Activated T-cell treated with anti-CD3 and anti-CD28 coated beads, Interleukin-2, amount 50 U/mL, for 24 hours (primary cell): Measurements from ENCODE around the gene ACKR2.
"Not testable (repeated sequence)": the region's sequence is repeated elsewhere in the genome, so short reads cannot be mapped to it uniquely, and the experiment has no call there.

Experiments used
- DNase-seq: peaks from one replicate; pipeline ENCODE4 v3.0.0-alpha.2; 2020
- H3K27ac Mint-ChIP-seq: 2 replicates; pipeline ENCODE4 v1.8.0; 2020; ENCODE audit warnings: mild to moderate bottlenecking, mixed read lengths
- H3K27me3 Mint-ChIP-seq: 2 replicates; pipeline ENCODE4 v1.8.0; 2020; ENCODE audit warnings: mixed read lengths
- H3K36me3 Mint-ChIP-seq: 2 replicates; pipeline ENCODE4 v1.8.0; 2020; ENCODE audit warnings: low read depth, mixed read lengths
- H3K4me1 Mint-ChIP-seq: 2 replicates; pipeline ENCODE4 v1.8.0; 2020; ENCODE audit warnings: low read depth, mixed read lengths
- H3K4me3 Mint-ChIP-seq: 2 replicates; pipeline ENCODE4 v1.8.0; 2020; ENCODE audit warnings: mild to moderate bottlenecking, moderate library complexity, mixed read lengths
- H3K9me3 Mint-ChIP-seq: 2 replicates; pipeline ENCODE4 v1.8.0; 2020; ENCODE audit warnings: mixed read lengths

Gene ACKR2

GRCh38 chr3:42811118-42811883, 2.1 kb downstream of the ACKR2 start:
- H3K36me3 Mint-ChIP-seq, DNase-seq, H3K4me1 Mint-ChIP-seq, H3K9me3 Mint-ChIP-seq, H3K27ac Mint-ChIP-seq, H3K27me3 Mint-ChIP-seq, H3K4me3 Mint-ChIP-seq: not testable (repeated sequence)

- H3K4me3 Mint-ChIP-seq = no peak overlapping the region
- no peak for DNase-seq
- no peaks in the 10 kb centered on the region for H3K27me3 Mint-ChIP-seq
- H3K9me3 Mint-ChIP-seq = no peaks in the 10 kb centered on the region
- H3K27ac Mint-ChIP-seq = no peak overlapping the region
- H3K36me3 Mint-ChIP-seq = no peaks in the 10 kb centered on the region
- H3K4me1 Mint-ChIP-seq = no peaks in the 10 kb centered on the region
Observed at GRCh38 chr3:42814246-42814645, 5.0 kb downstream of the ACKR2 start.

- Mint-ChIP-seq H3K36me3 (no peaks in the 10 kb centered on the region), H3K4me1 (no peaks in the 10 kb centered on the region), H3K27me3 (no peaks in the 10 kb centered on the region), H3K4me3 (no peak overlapping the region), H3K27ac (no peak overlapping the region), H3K9me3 (no peaks in the 10 kb centered on the region)
- no peak for DNase-seq
Observed at GRCh38 chr3:42814914-42815507, 5.8 kb downstream of the ACKR2 start.

GRCh38 chr3:42815826-42816225, 6.6 kb downstream of the ACKR2 start:
- Mint-ChIP-seq H3K27ac (no peak overlapping the region), H3K4me1 (no peaks in the 10 kb centered on the region), H3K36me3 (no peaks in the 10 kb centered on the region), H3K4me3 (no peak overlapping the region), H3K27me3 (no peaks in the 10 kb centered on the region), H3K9me3 (no peaks in the 10 kb centered on the region)
- DNase-seq = no peak

- Mint-ChIP-seq H3K4me3 (no peak overlapping the region), H3K27me3 (no peaks in the 10 kb centered on the region), H3K9me3 (no peaks in the 10 kb centered on the region), H3K36me3 (no peaks in the 10 kb centered on the region), H3K4me1 (no peaks in the 10 kb centered on the region), H3K27ac (no peak overlapping the region)
- DNase-seq = no peak
Observed at GRCh38 chr3:42819351-42819965, 10.2 kb downstream of the ACKR2 start.

- Mint-ChIP-seq H3K4me3 (no peak overlapping the region), H3K27ac (no peak overlapping the region), H3K36me3 (no peaks in the 10 kb centered on the region), H3K9me3 (no peaks in the 10 kb centered on the region), H3K4me1 (no peaks in the 10 kb centered on the region), H3K27me3 (no peaks in the 10 kb centered on the region)
- DNase-seq = no peak
Observed at GRCh38 chr3:42820746-42821051, 11.5 kb downstream of the ACKR2 start.

- Mint-ChIP-seq H3K9me3 (no peaks in the 10 kb centered on the region), H3K27me3 (peaks cover 4% of the 10 kb centered on the region), H3K27ac (no peak overlapping the region), H3K4me3 (no peak overlapping the region), H3K4me1 (no peaks in the 10 kb centered on the region), H3K36me3 (no peaks in the 10 kb centered on the region)
- DNase-seq = no peak
Observed at GRCh38 chr3:42822828-42823227, 13.6 kb downstream of the ACKR2 start.

GRCh38 chr3:42823351-42823750, 14.1 kb downstream of the ACKR2 start:
- Mint-ChIP-seq H3K27ac (no peak overlapping the region), H3K9me3 (no peaks in the 10 kb centered on the region), H3K4me3 (no peak overlapping the region), H3K4me1 (no peaks in the 10 kb centered on the region), H3K27me3 (peaks cover 5% of the 10 kb centered on the region), H3K36me3 (no peaks in the 10 kb centered on the region)
- DNase-seq = no peak

- Mint-ChIP-seq H3K9me3 (no peaks in the 10 kb centered on the region), H3K27ac (no peak overlapping the region), H3K4me1 (peaks cover 1% of the 10 kb centered on the region), H3K36me3 (no peaks in the 10 kb centered on the region), H3K4me3 (no peak overlapping the region), H3K27me3 (peaks cover 8% of the 10 kb centered on the region)
- DNase-seq = no peak
Observed at GRCh38 chr3:42826141-42826540, 16.9 kb downstream of the ACKR2 start.

GRCh38 chr3:42827023-42827422, 17.8 kb downstream of the ACKR2 start:
- H3K4me1 Mint-ChIP-seq = peaks cover 4% of the 10 kb centered on the region
- no peak overlapping the region for H3K27ac Mint-ChIP-seq
- H3K36me3 Mint-ChIP-seq = no peaks in the 10 kb centered on the region
- no peaks in the 10 kb centered on the region for H3K9me3 Mint-ChIP-seq
- H3K27me3 Mint-ChIP-seq = peaks cover 8% of the 10 kb centered on the region
- no peak overlapping the region for H3K4me3 Mint-ChIP-seq
- no peak for DNase-seq

GRCh38 chr3:42827654-42828053, 18.4 kb downstream of the ACKR2 start:
- H3K4me1 Mint-ChIP-seq = peaks cover 4% of the 10 kb centered on the region

GRCh38 chr3:42829083-42829627, 19.9 kb downstream of the ACKR2 start:
- Mint-ChIP-seq H3K9me3 (no peaks in the 10 kb centered on the region), H3K4me3 (no peak overlapping the region), H3K36me3 (no peaks in the 10 kb centered on the region), H3K4me1 (peaks cover 4% of the 10 kb centered on the region), H3K27ac (no peak overlapping the region), H3K27me3 (peaks cover 8% of the 10 kb centered on the region)
- DNase-seq = no peak

More at GRCh38 chr3:42827654-42828053, 18.4 kb downstream of the ACKR2 start:
- no peak for DNase-seq
- H3K4me3 Mint-ChIP-seq = no peak overlapping the region
- peaks cover 8% of the 10 kb centered on the region for H3K27me3 Mint-ChIP-seq
- no peaks in the 10 kb centered on the region for H3K9me3 Mint-ChIP-seq
- no peak overlapping the region for H3K27ac Mint-ChIP-seq
- no peaks in the 10 kb centered on the region for H3K36me3 Mint-ChIP-seq

GRCh38 chr3:42829628-42830436, 20.6 kb downstream of the ACKR2 start:
- Mint-ChIP-seq H3K36me3 (no peaks in the 10 kb centered on the region), H3K9me3 (no peaks in the 10 kb centered on the region), H3K27me3 (peaks cover 8% of the 10 kb centered on the region), H3K4me3 (no peak overlapping the region), H3K27ac (no peak overlapping the region), H3K4me1 (peaks cover 4% of the 10 kb centered on the region)
- DNase-seq = no peak

- H3K9me3 Mint-ChIP-seq = no peaks in the 10 kb centered on the region
- peaks cover 4% of the 10 kb centered on the region for H3K4me1 Mint-ChIP-seq
- no peak for DNase-seq
- H3K4me3 Mint-ChIP-seq = no peak overlapping the region
- H3K27ac Mint-ChIP-seq = no peak overlapping the region
- H3K27me3 Mint-ChIP-seq = peaks cover 8% of the 10 kb centered on the region
- H3K36me3 Mint-ChIP-seq = no peaks in the 10 kb centered on the region
Observed at GRCh38 chr3:42830437-42831320, 21.4 kb downstream of the ACKR2 start.
